ENCODE measurements around the gene MYL7. TPM values are rescaled to one million over a fixed set of nuclear protein-coding genes. Genes with fewer than 3 reads are reported as not detected.
"Not testable (repeated sequence)": the region's sequence is repeated elsewhere in the genome, so short reads cannot be mapped to it uniquely, and the experiment has no call there.

MYL7 gene
- polyA plus RNA-seq, 1 of the 3 experiments (the other 2 are of a cell fraction): not detected

DNA sequence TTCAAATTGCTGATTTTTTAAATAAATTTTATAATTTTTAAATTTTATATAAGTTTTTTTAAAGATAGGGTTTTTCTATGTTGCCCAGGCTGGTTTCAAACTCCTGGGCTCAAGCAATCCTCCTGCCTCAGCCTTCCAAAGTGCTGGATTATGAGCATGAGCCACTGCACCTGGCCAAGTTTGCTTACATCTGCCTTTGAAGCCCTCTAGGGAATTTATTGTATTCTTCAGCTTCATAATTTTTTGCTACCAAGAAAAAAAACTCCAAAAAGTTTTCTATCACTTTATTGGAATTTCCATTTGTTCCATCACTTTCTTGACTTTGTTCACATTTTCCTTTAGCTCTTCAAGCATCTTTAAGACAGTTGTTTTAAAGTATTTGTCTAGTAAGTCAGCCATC lies 14.0 kb downstream of the MYL7 start:
- TF ChIP-seq RXRA (IDR thresholded peaks at IDR 0.05; ENCODE audit: borderline replicate concordance, low read depth) (no peak), EP300 (IDR thresholded peaks at IDR 0.05; ENCODE audit: borderline replicate concordance in 1 of 2, low read depth in 1 of 2, low read length in 1 of 2) (no peak), GATA2 (CRISPR knock-in tag; IDR thresholded peaks at IDR 0.05) (no peak), MEF2A (IDR thresholded peaks at IDR 0.05; ENCODE audit: borderline replicate concordance, low read depth) (no peak)
- TF ChIP-seq, protein P1, sequence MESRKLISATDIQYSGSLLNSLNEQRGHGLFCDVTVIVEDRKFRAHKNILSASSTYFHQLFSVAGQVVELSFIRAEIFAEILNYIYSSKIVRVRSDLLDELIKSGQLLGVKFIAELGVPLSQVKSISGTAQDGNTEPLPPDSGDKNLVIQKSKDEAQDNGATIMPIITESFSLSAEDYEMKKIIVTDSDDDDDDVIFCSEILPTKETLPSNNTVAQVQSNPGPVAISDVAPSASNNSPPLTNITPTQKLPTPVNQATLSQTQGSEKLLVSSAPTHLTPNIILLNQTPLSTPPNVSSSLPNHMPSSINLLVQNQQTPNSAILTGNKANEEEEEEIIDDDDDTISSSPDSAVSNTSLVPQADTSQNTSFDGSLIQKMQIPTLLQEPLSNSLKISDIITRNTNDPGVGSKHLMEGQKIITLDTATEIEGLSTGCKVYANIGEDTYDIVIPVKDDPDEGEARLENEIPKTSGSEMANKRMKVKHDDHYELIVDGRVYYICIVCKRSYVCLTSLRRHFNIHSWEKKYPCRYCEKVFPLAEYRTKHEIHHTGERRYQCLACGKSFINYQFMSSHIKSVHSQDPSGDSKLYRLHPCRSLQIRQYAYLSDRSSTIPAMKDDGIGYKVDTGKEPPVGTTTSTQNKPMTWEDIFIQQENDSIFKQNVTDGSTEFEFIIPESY (IDR thresholded peaks at IDR 0.05; ENCODE audit: borderline replicate concordance, low read depth): no peak
- TF ChIP-seq, protein P2, sequence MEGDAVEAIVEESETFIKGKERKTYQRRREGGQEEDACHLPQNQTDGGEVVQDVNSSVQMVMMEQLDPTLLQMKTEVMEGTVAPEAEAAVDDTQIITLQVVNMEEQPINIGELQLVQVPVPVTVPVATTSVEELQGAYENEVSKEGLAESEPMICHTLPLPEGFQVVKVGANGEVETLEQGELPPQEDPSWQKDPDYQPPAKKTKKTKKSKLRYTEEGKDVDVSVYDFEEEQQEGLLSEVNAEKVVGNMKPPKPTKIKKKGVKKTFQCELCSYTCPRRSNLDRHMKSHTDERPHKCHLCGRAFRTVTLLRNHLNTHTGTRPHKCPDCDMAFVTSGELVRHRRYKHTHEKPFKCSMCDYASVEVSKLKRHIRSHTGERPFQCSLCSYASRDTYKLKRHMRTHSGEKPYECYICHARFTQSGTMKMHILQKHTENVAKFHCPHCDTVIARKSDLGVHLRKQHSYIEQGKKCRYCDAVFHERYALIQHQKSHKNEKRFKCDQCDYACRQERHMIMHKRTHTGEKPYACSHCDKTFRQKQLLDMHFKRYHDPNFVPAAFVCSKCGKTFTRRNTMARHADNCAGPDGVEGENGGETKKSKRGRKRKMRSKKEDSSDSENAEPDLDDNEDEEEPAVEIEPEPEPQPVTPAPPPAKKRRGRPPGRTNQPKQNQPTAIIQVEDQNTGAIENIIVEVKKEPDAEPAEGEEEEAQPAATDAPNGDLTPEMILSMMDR (IDR thresholded peaks at IDR 0.05): no peak
- TF ChIP-seq, protein P3, sequence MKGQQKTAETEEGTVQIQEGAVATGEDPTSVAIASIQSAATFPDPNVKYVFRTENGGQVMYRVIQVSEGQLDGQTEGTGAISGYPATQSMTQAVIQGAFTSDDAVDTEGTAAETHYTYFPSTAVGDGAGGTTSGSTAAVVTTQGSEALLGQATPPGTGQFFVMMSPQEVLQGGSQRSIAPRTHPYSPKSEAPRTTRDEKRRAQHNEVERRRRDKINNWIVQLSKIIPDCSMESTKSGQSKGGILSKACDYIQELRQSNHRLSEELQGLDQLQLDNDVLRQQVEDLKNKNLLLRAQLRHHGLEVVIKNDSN (IDR thresholded peaks at IDR 0.05; ENCODE audit: borderline replicate concordance, low read depth): no peak
- H3K9ac ChIP-seq: no peak overlapping the region
- DNase-seq: no peak
- ChIA-PET POLR2A (no interaction called here), CTCF (interaction anchor here (0.6 to 1.9 kb wide), 4 partner anchors 8 to 220 kb away, joined by 3 to 6 read pairs (median 4); partner anchors contain the start of gene YKT6)
- H3K4me1 ChIP-seq (ENCODE audit: control insufficient read depth in 1 of 2, insufficient read depth in 2 of 2, low read depth in 1 of 2, low read length in 1 of 2): peaks cover 6 to 11% of the 10 kb centered on the region in 2 experiments; a peak in 3 of 4 replicates
- H3K9me2 ChIP-seq: no peaks in the 10 kb centered on the region
- no peak overlapping the region for H3K4me3 ChIP-seq (ENCODE audit: low read depth in 2 of 2, low read length in 1 of 2)
- no peaks in the 10 kb centered on the region for H3K9me3 ChIP-seq
- peaks cover 10% of the 10 kb centered on the region for H3K79me2 ChIP-seq (ENCODE audit: insufficient read depth)
- H3K4me2 ChIP-seq: no peak overlapping the region
- H3F3A ChIP-seq (replicated peaks; ENCODE audit: insufficient read depth): peaks cover 11% of the 10 kb centered on the region
- no peaks in the 10 kb centered on the region for H4K20me1 ChIP-seq (ENCODE audit: insufficient read depth)
- H3K36me3 ChIP-seq (replicated peaks in 1 of 2; ENCODE audit: control insufficient read depth in 1 of 2, insufficient read depth in 2 of 2, low read length in 1 of 2): no peaks in the 10 kb centered on the region
- H3K27ac ChIP-seq (ENCODE audit: low read depth in 2 of 2, low read length in 1 of 2): no peak overlapping the region
- no peaks in the 10 kb centered on the region for H3K27me3 ChIP-seq (ENCODE audit: insufficient read depth)
- no peak overlapping the region for H2AFZ ChIP-seq (ENCODE audit: low read depth)

DNA sequence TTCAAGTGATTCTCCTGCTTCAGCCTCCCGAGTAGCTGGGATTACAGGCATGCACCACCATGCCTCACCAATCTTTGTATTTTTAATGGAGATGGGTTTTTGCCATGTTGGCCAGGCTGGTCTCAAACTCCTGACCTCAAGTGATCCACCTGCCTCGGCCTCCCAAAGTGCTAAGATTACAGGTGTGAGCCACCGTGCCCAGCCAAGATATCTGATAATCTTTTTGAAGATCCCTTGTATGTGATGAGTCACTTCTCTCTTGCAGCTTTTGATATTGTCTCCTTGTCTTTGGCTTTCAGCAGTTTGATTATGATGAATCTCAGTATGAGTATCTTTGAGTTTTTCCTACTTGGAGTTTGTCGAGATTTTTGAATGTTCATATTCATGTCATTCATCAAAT lies 14.6 kb downstream of the MYL7 start:
- H3K27ac ChIP-seq (ENCODE audit: low read depth in 2 of 2, low read length in 1 of 2); H3K9ac ChIP-seq; H3K9me2 ChIP-seq; H3K9me3 ChIP-seq; H2AFZ ChIP-seq (ENCODE audit: low read depth); POLR2A ChIA-PET; H3K36me3 ChIP-seq (replicated peaks in 1 of 2; ENCODE audit: control insufficient read depth in 1 of 2, insufficient read depth in 2 of 2, low read length in 1 of 2); DNase-seq; H4K20me1 ChIP-seq (ENCODE audit: insufficient read depth); H3K4me2 ChIP-seq; H3K27me3 ChIP-seq (ENCODE audit: insufficient read depth); H3K4me3 ChIP-seq (ENCODE audit: low read depth in 2 of 2, low read length in 1 of 2): not testable (repeated sequence)
- Histone ChIP-seq H3F3A (replicated peaks; ENCODE audit: insufficient read depth) (peaks cover 11% of the 10 kb centered on the region), H3K4me1 (ENCODE audit: control insufficient read depth in 1 of 2, insufficient read depth in 2 of 2, low read depth in 1 of 2, low read length in 1 of 2) (peaks cover 7 to 16% of the 10 kb centered on the region in 2 experiments; a peak in 3 of 4 replicates), H3K79me2 (ENCODE audit: insufficient read depth) (peaks cover 16% of the 10 kb centered on the region)
- 83% methylated on average over 4 of the region's 4 CpGs for WGBS (ENCODE audit: low lambda C conversion rate)
- CTCF ChIA-PET: interaction anchor here (0.8 to 1.5 kb wide), 4 partner anchors 9 to 70 kb away, joined by 3 to 4 read pairs (median 4); no protein-coding TSS in a partner anchor
